ENCODE data around the gene NRCAM.
A peak's percentile ranks its signal among the peaks of the same experiment; 100 is the strongest.
"Not testable (repeated sequence)": the region's sequence is repeated elsewhere in the genome, so short reads cannot be mapped to it uniquely, and the experiment has no call there.

The NRCAM gene

GRCh38 chr7:108358553-108358952 is 97.7 kb downstream of the NRCAM start:
- Histone ChIP-seq H3K9me3 (no peaks in the 10 kb centered on the region), H3K4me3 (no peak overlapping the region), H3K36me3 (replicated peaks) (no peaks in the 10 kb centered on the region), H3K27me3 (ENCODE audit: low read depth) (no peaks in the 10 kb centered on the region), H3K4me1 (no peaks in the 10 kb centered on the region)
- in situ Hi-C loops (cut with MboI; ENCODE audit: low sequenced_read_pairs), result no loop called here
- DNase-seq (ENCODE audit: low spot score in 2 of 2), result peak in 1 of 2 experiments; percentile 25

DNA sequence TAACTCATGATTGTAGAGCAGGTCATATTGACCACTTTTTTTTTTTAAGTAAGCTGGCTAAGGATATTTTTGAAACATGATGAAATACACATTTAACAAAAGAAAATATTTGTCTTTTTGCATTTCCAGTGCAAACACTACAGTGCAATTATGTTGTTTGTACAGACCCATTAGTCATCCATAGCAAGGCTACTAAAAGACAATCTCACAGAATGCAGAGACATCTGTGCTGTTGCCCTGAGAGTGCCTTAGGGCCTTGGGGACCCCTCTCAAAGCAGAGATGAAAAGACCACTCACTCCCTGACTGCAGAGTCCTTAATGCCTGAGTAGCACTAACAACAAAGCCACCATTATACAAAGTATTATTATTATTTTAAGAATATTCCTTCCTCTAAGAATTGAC is 104.5 kb downstream of the NRCAM start:
- no peak for DNase-seq (ENCODE audit: low spot score in 2 of 2)

GRCh38 chr7:108348913-108349312 is 107.3 kb downstream of the NRCAM start:
- no peaks in the 10 kb centered on the region for H3K4me1 ChIP-seq
- in situ Hi-C loops (cut with MboI; ENCODE audit: low sequenced_read_pairs), result no loop called here
- no peak for DNase-seq (ENCODE audit: low spot score in 2 of 2)
- no peaks in the 10 kb centered on the region for H3K9me3 ChIP-seq
- H3K4me3 ChIP-seq, result no peak overlapping the region
- no peaks in the 10 kb centered on the region for H3K36me3 ChIP-seq (replicated peaks)
- H3K27me3 ChIP-seq (ENCODE audit: low read depth), result peaks cover 13% of the 10 kb centered on the region; the same call in 1 of the 2 replicates

More for the DNA sequence above, 104.5 kb downstream of the NRCAM start:
- H3K36me3 ChIP-seq (replicated peaks), result no peaks in the 10 kb centered on the region
- peaks cover 13% of the 10 kb centered on the region; the same call in 1 of the 2 replicates for H3K27me3 ChIP-seq (ENCODE audit: low read depth)
- no peaks in the 10 kb centered on the region for H3K9me3 ChIP-seq
- H3K4me1 ChIP-seq, result no peaks in the 10 kb centered on the region
- H3K4me3 ChIP-seq, result no peak overlapping the region
- in situ Hi-C loops (cut with MboI; ENCODE audit: low sequenced_read_pairs), result no loop called here

DNA sequence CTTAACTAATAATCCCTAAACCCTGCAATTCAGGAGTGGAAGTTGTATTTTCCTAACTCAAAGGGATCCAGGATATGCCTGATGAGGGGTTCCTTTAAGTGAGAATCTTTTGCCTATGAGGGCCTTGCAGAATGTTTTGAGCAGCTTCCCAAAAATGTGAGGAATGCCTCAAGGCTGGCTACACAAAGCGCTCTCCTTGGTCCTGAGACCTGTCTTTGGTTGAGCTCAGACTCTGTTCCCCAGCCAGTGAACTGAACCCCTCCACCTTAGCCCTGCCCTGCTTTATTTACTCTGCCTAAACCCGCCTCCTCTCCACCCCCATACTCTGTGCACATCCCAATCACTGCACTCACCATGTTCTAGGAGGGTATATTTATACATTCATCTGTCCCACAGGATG is 108.6 kb downstream of the NRCAM start:
- Histone ChIP-seq H3K4me1 (no peaks in the 10 kb centered on the region), H3K36me3 (replicated peaks) (no peaks in the 10 kb centered on the region), H3K27me3 (ENCODE audit: low read depth) (peaks cover 8% of the 10 kb centered on the region; the same call in 1 of the 2 replicates), H3K4me3 (no peak overlapping the region), H3K9me3 (no peaks in the 10 kb centered on the region)
- in situ Hi-C loops (cut with MboI; ENCODE audit: low sequenced_read_pairs), result no loop called here
- peak in 1 of 2 experiments; percentile 31 for DNase-seq (ENCODE audit: low spot score in 2 of 2)

- peaks cover 4% of the 10 kb centered on the region; the same call in 1 of the 2 replicates for H3K27me3 ChIP-seq (ENCODE audit: low read depth)
- no peak for DNase-seq (ENCODE audit: low spot score in 2 of 2)
- H3K4me3 ChIP-seq, result no peak overlapping the region
- H3K9me3 ChIP-seq, result no peaks in the 10 kb centered on the region
- no peaks in the 10 kb centered on the region for H3K36me3 ChIP-seq (replicated peaks)
- in situ Hi-C loops (cut with MboI; ENCODE audit: low sequenced_read_pairs), result no loop called here
- no peaks in the 10 kb centered on the region for H3K4me1 ChIP-seq
These were observed 110.4 kb downstream of the NRCAM start for GRCh38 chr7:108345710-108346336.

- Histone ChIP-seq H3K9me3 (no peaks in the 10 kb centered on the region), H3K27me3 (ENCODE audit: low read depth) (no peaks in the 10 kb centered on the region), H3K36me3 (replicated peaks) (no peaks in the 10 kb centered on the region), H3K4me1 (0 out of 2 replicates have a peak, but pooled peaks cover under 1% of the 10 kb centered on the region), H3K4me3 (no peak overlapping the region)
- in situ Hi-C loops (cut with MboI; ENCODE audit: low sequenced_read_pairs), result no loop called here
- no peak for DNase-seq (ENCODE audit: low spot score in 2 of 2)
These were observed 115.3 kb downstream of the NRCAM start for GRCh38 chr7:108340856-108341411.

DNA sequence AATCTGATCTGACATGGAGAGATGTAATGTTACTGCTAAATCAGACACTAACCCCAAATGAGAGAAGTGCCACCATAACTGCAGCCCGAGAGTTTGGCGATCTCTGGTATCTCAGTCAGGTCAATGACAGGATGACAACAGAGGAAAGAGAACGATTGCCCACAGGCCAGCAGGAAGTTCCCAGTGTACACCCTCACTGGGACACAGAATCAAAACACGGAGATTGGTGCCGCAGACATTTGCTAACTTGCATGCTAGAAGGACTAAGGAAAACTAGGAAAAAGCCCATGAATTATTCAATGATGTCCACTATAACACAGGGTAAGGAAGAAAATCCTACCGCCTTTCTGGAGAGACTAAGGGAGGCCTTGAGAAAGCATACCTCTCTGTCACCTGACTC is 115.8 kb downstream of the NRCAM start:
- H3K27me3 ChIP-seq (ENCODE audit: low read depth); H3K4me1 ChIP-seq; DNase-seq (ENCODE audit: low spot score in 2 of 2); H3K4me3 ChIP-seq; H3K36me3 ChIP-seq (replicated peaks); in situ Hi-C loops (cut with MboI; ENCODE audit: low sequenced_read_pairs); H3K9me3 ChIP-seq: not testable (repeated sequence)

DNA sequence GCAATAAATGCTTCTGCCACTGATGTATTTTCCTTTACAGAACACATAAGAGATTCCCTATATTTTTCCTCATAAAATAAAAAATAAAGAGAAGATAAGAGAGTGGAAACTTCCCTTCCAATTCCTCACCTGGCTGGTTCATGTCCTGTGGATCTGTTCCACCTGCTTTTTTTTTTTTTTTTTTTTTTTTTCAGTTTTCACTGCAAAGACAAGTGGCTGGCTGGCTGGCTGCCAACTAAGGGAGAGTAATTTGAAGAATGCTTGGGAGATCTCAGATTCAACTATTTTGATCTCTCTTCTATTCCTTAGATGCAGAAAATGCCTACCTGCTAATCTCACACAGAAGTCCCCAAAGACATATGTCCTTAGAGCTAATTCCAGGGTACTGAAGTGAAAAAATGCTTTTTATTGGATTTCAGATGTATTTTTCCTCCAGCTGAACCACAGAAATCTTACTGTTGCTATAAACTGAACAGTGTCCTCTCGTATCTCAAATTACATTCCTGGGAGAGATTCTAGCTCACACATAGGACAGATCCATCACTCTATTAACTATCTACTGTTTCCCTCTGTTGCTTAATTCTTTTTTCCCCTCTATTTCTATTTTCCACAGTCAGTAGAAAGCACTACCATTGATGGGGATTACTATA is 120.8 kb downstream of the NRCAM start:
- DNase-seq (ENCODE audit: low spot score in 2 of 2), result peak in 1 of 2 experiments; percentile 71
- H3K9me3 ChIP-seq, result no peaks in the 10 kb centered on the region
- H3K4me3 ChIP-seq, result no peak overlapping the region
- in situ Hi-C loops (cut with MboI; ENCODE audit: low sequenced_read_pairs), result no loop called here
- peaks cover 9% of the 10 kb centered on the region for H3K27me3 ChIP-seq (ENCODE audit: low read depth)
- H3K36me3 ChIP-seq (replicated peaks), result no peaks in the 10 kb centered on the region
- peaks cover 6% of the 10 kb centered on the region for H3K4me1 ChIP-seq

DNA sequence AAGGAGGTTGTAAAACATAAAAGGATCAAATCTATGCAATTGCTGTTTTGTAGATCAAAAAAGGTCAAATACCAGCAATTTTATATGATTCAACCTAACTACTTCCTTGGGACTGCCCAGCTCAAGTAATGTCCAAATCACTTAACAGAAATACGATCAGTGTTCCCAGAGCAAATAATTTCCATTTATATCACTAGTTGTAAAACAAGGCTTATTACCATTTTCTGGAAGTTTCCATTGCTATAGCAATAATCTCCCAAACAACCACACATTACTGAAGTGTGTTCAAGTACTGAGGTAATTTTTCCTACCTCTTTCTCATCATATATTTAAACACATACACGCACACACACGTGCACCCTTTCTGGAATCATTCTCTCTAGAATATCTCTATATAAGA is 123.3 kb downstream of the NRCAM start:
- in situ Hi-C loops (cut with MboI; ENCODE audit: low sequenced_read_pairs), result no loop called here

GRCh38 chr7:108331971-108332370 is 124.3 kb downstream of the NRCAM start:
- H3K36me3 ChIP-seq (replicated peaks), result no peaks in the 10 kb centered on the region
- no peak overlapping the region for H3K4me3 ChIP-seq
- peaks cover 23% of the 10 kb centered on the region for H3K4me1 ChIP-seq
- H3K9me3 ChIP-seq, result no peaks in the 10 kb centered on the region
- in situ Hi-C loops (cut with MboI; ENCODE audit: low sequenced_read_pairs), result no loop called here
- no peak for DNase-seq (ENCODE audit: low spot score in 2 of 2)
- peaks cover 12% of the 10 kb centered on the region for H3K27me3 ChIP-seq (ENCODE audit: low read depth)

More for the DNA sequence above, 123.3 kb downstream of the NRCAM start:
- H3K36me3 ChIP-seq (replicated peaks), result no peaks in the 10 kb centered on the region
- no peak overlapping the region for H3K4me3 ChIP-seq
- no peak for DNase-seq (ENCODE audit: low spot score in 2 of 2)
- peaks cover 23% of the 10 kb centered on the region for H3K4me1 ChIP-seq
- H3K27me3 ChIP-seq (ENCODE audit: low read depth), result peaks cover 9% of the 10 kb centered on the region
- H3K9me3 ChIP-seq, result no peaks in the 10 kb centered on the region

DNA sequence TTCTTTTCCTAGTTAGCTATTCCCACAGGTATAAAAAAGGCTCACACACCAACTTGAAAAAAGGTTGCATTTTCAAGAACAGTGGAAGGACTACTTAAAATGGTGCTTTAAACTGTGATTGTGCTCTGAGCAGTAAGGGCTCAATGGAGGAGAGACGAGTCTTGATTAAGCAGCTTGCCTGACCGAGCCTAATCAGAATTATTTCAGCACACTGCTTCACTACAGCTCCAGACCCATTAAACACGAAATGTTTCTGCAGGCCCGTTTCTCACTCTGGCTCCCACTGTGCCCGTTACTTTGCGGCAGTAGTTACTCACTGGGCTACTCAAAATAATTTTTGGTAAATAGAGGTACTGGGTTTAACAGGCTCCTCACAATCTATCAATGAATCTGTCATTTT is 126.0 kb downstream of the NRCAM start:
- Histone ChIP-seq H3K27me3 (ENCODE audit: low read depth) (peaks cover 12% of the 10 kb centered on the region), H3K36me3 (replicated peaks) (no peaks in the 10 kb centered on the region), H3K9me3 (no peaks in the 10 kb centered on the region), H3K4me3 (no peak overlapping the region), H3K4me1 (peaks cover 17% of the 10 kb centered on the region)
- in situ Hi-C loops (cut with MboI; ENCODE audit: low sequenced_read_pairs), result no loop called here
- no peak for DNase-seq (ENCODE audit: low spot score in 2 of 2)

DNA sequence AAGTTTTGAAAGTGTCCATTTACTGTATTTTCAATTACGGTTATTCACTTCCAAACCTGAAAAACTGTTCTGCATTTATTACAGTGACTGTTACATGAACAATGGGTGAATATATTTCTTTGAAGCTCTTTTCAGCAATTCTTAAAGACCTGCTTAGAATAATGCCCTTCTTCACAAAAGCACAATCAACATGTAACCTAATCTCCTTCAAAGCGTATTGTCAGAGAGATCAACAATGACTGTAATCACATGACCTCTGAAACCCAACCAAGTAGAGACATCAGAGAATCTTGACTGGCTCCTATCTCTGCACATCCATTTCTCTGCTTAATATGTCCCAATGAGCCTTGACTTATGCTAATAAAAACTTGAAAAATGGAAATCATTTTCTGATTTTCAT is 126.7 kb downstream of the NRCAM start:
- peaks cover 17% of the 10 kb centered on the region for H3K4me1 ChIP-seq
- H3K9me3 ChIP-seq, result no peaks in the 10 kb centered on the region
- in situ Hi-C loops (cut with MboI; ENCODE audit: low sequenced_read_pairs), result no loop called here
- peaks cover 12% of the 10 kb centered on the region for H3K27me3 ChIP-seq (ENCODE audit: low read depth)
- no peak overlapping the region for H3K4me3 ChIP-seq
- DNase-seq (ENCODE audit: low spot score in 2 of 2), result peak in 1 of 2 experiments; percentile 98
- H3K36me3 ChIP-seq (replicated peaks), result no peaks in the 10 kb centered on the region

DNA sequence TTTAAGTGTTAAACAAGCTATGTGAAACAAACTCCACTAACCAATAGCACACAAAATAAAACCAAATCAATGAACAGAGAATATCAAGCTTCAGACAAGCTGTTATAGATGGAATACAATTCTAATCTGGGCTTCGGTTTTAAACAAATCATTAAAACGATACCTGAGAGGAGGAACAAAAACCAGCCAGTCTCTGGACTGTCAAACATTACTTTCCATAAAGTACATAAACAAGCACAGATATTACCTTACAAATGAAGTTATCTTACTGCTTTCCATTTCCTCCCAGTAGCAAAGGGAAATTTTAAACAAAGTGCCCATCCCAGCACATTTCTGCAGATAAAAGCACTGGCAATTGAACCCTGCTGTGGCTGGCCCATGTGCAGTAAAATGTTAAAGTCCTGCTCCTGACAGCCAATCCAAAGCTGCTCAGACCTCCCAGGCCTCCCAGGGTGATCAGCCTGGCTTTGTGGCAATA is 128.0 kb downstream of the NRCAM start:
- Histone ChIP-seq H3K4me1 (peaks cover 19% of the 10 kb centered on the region), H3K36me3 (replicated peaks) (no peaks in the 10 kb centered on the region), H3K9me3 (no peaks in the 10 kb centered on the region), H3K4me3 (no peak overlapping the region), H3K27me3 (ENCODE audit: low read depth) (peaks cover 12% of the 10 kb centered on the region)
- in situ Hi-C loops (cut with MboI; ENCODE audit: low sequenced_read_pairs), result no loop called here
- DNase-seq (ENCODE audit: low spot score in 2 of 2), result peak in 1 of 2 experiments; percentile 37

DNA sequence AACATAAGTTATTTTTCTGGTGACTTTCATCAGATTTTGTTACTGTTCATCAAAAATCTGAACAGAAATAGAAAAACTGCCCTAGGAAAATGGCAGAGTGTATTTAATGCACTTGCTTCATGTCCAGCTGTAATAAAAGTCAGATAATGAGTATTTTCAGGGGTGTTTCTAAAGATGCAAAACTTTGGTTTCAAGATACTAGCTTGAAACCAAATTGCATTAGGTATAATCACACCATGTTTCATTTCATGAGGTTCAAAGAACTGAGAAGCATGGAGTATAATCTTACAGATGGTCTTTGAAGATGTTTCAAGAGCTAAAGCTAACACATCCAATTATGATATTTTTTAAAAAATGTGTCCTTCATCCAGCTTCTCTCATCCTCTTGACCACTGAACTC is 128.9 kb downstream of the NRCAM start:
- H3K4me3 ChIP-seq, result no peak overlapping the region
- peaks cover 24% of the 10 kb centered on the region for H3K4me1 ChIP-seq
- peaks cover 12% of the 10 kb centered on the region for H3K27me3 ChIP-seq (ENCODE audit: low read depth)
- H3K36me3 ChIP-seq (replicated peaks), result no peaks in the 10 kb centered on the region
- no peak for DNase-seq (ENCODE audit: low spot score in 2 of 2)
- no peaks in the 10 kb centered on the region for H3K9me3 ChIP-seq
- in situ Hi-C loops (cut with MboI; ENCODE audit: low sequenced_read_pairs), result no loop called here

All from HAP-1 (cell line).